Inflammatory macrophage (primary cell): ENCODE measurements around the gene SEC14L5.
"Not testable (repeated sequence)": the region's sequence is repeated elsewhere in the genome, so short reads cannot be mapped to it uniquely, and the experiment has no call there.

Source experiments
- DNase-seq, 2 donors: peaks; one replicate each; pipeline ENCODE4 v3.0.0-alpha.2; 2020 to 2022

SEC14L5 gene

DNA sequence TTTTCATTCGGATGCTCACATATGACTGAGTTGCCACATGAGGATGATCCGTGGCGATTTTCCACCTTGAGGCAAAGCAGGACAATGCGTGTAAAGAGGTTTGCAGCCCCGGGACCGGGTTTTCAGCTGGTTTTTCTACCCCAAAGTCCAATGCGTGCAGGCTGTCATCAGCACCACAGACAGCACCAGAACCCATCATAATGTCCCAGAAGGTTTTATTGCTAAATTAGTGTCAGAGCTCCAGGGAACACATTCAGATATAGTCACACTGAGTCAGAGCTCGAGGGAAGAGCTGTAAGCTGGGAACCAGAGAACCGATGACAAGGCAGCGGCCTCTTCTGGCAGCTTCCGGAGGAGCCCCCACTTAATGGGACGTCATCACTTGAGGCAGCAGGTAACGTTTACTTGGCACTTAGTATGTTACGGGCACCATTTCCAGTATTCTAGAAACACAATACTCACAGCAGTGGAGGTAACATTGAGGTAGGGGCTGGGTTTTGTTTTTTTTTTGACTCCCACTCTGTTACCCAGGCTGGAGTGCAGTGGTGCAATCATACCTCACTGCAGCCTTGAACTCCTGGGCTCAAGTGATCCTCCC lies 84.5 kb downstream of the SEC14L5 start:
- no peak for DNase-seq

- no peak for DNase-seq
Measured at GRCh38 chr16:5044011-5044540, 85.9 kb downstream of the SEC14L5 start.

- DNase-seq, result not testable (repeated sequence)
Measured at GRCh38 chr16:5044581-5044980, 86.5 kb downstream of the SEC14L5 start.

- no peak for DNase-seq
Measured at GRCh38 chr16:5045499-5046115, 87.5 kb downstream of the SEC14L5 start.

- no peak for DNase-seq
Measured at GRCh38 chr16:5046914-5047313, 88.8 kb downstream of the SEC14L5 start.

DNA sequence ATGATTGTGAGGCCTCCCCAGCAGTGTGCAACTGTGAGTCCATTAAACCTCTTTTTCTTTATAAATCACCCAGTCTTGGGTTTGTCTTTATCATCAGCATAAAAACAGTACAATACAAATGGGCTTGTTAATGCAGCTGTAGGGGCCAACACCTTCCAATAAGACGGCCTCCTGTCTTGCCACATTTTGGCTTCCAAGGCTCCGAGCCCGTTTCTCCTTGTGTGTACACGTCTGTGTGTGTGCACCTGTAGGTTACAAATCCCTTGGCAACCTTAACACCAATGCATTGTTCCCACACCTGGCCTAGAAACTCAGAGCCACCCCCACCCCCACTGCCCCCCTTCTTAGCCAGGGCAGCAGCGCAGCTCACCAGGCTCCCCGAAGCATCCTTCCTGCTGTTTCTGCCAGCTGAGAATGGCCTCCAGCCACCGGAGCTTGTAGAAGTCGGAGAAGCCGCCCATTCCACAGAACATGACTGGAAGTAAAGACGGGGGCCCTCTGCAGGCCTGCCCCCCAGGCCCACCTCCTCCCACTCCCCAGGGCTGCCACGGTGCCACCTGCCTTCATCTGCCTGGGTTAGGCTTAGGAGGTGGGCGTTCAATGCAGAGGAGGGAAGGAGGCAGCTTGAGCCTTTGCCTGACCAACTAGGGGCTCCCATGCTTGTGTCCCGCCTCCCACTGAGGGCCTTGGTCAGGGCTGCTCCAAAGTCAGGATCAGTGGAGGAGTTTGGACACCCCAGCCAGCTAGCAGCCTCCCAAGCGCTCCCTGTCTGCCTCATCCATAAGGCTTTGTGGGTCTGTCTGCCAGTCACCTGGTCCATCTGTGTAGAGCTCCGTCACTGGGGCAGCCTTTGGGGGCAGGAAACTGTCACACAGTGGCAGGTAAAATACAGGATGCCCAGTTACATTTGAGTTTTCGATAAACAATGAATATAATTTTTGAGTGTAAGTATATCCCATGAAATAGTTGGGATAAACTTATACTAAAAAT lies 97.0 kb downstream of the SEC14L5 start:
- DNase-seq, result no peak

- peak; percentile 40 to 68 for DNase-seq
Measured at GRCh38 chr16:5056352-5056751, 98.2 kb downstream of the SEC14L5 start.

DNA sequence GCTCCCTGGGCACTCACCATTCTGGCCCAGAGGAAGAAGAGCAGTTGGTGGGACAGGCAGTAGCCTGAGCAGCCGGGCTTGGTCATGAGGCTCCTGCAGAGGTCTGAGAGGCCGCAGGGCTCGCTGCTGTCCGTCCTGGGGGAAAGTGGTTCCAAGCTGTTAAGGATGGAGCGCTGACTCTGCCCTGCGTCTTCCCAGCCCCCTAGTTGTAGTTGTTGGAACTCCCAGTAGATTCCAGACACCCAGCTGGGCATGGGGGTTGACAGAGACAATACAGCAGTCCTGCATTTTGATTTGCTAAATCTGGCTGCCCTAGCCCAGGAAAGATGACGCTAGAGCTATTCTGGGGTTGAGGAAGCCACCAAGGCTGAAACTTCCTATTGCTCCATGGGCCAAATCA lies 100.3 kb downstream of the SEC14L5 start:
- peak; percentile 41 to 64 for DNase-seq

GRCh38 chr16:5059386-5060072 lies 101.4 kb downstream of the SEC14L5 start:
- DNase-seq, result no peak

GRCh38 chr16:5060073-5060641 lies 102.0 kb downstream of the SEC14L5 start:
- DNase-seq, result no peak

GRCh38 chr16:5062051-5062450 lies 103.9 kb downstream of the SEC14L5 start:
- no peak for DNase-seq

GRCh38 chr16:5062790-5063765 lies 104.9 kb downstream of the SEC14L5 start:
- no peak for DNase-seq

DNA sequence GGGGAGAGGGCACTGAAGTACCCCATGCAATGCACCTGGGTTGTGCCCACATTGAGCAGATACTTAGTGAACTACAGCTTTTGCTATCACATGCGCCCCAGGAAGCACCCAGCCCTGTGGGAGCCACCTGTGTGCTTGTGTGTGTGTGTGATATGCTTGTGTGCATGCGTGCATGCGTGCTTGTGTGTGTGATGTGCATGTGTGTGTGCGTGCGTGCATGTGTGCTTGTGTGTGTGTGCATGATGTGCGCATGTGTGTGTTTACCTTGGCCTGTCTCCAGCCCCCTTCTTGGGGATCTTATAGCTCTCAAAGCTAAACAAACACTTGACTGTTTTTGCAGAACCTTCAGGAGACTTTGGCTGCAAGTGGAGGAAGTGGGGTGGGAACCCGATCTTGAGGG lies 106.8 kb downstream of the SEC14L5 start:
- DNase-seq, result no peak

DNA sequence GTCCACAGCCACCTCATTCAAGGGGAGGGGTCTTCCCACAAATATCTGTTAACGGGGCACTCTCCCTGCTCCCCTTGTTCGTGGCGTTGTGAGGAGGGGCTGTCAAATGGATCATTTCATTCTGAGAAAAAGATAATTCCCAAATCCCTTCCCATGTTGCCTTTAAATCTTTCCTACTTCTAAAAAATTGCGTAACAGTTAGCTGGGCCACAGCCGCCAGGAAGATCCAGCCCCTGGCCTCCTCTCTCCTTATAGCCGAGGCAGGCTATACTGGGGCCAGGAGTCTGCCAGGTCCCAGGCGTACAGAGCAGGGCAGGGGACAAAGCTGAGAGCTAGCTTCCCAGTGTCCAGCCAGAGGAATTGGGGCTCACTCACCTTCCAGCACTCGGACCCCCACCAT lies 107.2 kb downstream of the SEC14L5 start:
- DNase-seq, result no peak

GRCh38 chr16:5065813-5066212 lies 107.7 kb downstream of the SEC14L5 start, which contains the start of gene C16orf89:
C16orf89 (minus strand) TSS chr16:5065956; CDS start chr16:5065908, 48 bp downstream.
- no peak for DNase-seq

DNA sequence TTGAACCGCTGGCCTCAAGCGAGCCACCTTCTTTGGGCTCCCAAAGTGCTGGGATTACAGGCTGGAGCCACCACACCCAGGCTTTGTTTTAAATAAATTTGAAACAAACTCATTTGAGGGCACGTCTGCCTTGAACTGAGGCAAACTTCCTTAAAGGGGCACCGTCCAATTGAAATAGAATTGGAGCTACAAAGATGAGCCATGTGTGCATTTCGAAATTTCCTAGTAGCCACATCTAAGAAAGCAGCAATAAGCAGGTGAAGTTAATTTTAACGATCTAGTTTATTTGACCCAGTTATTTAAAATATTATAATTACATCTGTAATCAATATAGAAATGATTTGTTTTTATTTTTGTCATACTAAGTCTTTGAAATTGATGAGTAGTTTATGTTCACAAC lies 108.4 kb downstream of the SEC14L5 start:
- DNase-seq, result no peak
